GM21528 (cell line): Measurements from ENCODE around the gene MSRB2.

Experiments
- ATAC-seq: cut with Tn5 transposase; IDR thresholded peaks from one replicate; pipeline ENCODE4 v1.9.1; 2021; ENCODE audit warnings: mild to moderate bottlenecking, moderate library complexity; ENCODE audit not compliant: unreplicated experiment, low FRiP score

The MSRB2 gene

DNA sequence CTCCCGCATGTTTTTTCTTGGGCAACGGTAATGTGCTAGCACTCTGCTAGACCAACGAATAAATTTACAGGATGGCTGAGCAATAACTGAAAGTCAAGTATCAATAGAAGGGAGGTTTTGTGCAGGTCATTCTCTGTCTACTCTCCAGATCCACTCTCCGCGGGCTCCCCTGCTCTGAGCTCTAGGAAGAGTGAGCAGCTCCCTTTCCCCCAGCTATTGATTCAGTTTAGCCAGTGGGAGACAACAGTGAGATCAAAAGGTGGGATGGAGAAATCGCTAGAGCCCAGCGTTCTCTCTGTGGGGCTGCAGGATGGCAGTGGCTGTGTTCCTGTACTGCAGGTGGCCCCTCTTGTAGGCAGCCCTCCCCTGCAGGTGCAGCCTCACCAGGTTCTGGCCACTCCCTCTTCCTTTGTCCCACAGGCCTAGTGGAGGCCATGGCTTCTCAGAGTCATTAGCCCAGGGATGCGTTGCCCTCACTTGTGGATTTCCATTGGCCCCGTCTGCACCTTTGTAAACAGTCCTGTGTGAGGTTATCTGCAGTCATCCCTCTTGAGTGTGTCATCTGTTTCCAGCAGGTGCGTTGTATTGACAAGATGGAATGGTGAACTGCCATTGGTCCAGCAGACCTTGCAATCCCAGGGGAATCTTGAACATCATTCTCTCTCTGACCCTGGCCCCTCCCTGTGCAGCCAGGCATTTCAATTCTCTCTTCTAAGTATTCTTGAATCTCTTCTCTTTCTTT is 11.1 kb downstream of the MSRB2 start:
- ATAC-seq = no peak

- no peak for ATAC-seq
These were observed 15.5 kb downstream of the MSRB2 start for GRCh38 chr10:23110722-23111516.

- ATAC-seq = no peak
These were observed 16.3 kb downstream of the MSRB2 start for GRCh38 chr10:23111517-23112286.

DNA sequence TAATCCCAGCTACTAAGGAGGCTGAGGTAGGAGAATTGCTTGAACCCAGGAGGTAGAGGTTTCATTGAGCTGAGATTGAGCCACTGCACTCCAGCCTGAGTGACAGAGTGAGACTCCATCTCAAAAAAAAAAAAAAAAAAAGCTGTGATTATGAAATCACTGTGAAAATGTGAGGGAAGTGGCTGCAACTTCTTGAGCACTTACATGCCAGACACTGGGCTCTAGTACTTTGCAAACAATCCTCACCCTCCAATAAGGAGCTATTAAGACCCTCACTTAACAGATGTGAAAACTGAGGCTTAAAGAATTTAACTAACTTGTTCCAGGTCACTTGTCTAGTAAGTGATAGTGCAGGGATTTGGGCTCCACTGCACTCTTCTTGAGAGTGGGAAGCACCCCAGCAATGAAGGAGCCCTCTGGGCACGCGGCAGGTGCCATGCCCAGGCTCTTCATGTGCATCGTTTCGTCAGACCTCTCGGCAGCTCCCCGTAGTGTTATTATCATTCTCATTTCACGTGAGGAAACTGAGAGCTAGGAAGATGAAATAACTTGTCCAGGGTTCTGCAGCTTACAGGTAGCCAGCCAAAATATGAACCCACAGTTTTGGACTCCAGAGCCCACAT is 19.0 kb downstream of the MSRB2 start:
- no peak for ATAC-seq

GRCh38 chr10:23116486-23117205 is 21.3 kb downstream of the MSRB2 start:
- ATAC-seq = no peak

GRCh38 chr10:23120001-23120934 is 24.9 kb downstream of the MSRB2 start:
- ATAC-seq = no peak

DNA sequence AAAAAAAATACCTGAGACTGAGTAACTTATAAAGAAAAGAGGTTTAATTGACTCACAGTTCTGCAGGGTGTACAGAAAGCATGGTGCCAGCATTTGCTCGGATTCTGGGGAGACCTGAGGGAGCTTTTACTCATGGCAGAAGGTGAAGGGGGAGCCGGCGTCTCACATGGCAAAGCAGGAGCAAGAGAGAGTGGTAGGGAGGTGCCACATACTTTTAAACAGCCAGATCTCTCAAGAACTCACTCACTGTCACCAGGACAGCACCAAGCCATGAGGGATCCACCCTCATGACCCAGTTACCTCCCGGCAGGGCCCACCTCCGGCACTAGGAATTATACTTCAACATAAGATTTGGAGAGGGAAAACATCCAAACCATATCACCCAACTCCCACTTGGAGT is 25.8 kb downstream of the MSRB2 start:
- ATAC-seq = no peak

DNA sequence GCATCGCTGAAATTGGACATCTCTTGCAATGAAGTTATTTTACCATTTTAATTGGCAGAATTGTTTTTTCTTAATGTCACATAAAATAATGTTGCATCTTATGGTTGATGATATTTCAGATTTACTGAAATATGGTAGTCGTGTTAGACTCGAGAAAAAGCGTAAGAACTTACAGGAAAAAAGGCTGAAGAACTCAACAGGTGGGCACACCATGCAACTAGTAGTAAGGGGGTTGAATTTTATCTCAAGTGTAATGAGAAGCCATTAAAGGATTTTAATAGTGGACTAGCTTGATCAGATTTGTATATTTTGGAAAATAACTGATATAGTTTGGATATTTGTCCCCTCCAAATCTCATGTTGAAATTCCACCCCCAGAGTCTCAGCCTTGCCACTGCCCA is 41.1 kb downstream of the MSRB2 start:
- no peak for ATAC-seq

DNA sequence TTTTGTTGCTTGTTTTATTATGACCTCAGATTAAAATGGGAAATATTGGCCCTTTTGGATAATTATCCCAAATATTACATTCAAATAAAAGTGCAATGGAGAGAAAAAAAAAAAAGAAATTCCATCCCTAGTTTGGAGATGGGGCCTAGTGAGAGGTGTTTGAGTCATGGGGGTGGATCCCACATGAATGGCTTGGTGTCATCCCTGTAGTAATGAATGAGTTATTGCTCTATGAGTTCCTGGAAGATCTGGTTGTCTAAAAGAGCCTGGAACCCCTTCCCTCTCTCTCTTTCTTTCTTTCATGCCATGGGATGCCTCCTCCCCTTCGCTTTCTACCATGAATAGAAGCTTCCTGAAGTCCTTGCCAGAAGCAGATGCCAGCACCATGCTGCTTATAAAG is 44.3 kb downstream of the MSRB2 start:
- no peak for ATAC-seq

- no peak for ATAC-seq
These were observed 46.6 kb downstream of the MSRB2 start for GRCh38 chr10:23141995-23142394.

DNA sequence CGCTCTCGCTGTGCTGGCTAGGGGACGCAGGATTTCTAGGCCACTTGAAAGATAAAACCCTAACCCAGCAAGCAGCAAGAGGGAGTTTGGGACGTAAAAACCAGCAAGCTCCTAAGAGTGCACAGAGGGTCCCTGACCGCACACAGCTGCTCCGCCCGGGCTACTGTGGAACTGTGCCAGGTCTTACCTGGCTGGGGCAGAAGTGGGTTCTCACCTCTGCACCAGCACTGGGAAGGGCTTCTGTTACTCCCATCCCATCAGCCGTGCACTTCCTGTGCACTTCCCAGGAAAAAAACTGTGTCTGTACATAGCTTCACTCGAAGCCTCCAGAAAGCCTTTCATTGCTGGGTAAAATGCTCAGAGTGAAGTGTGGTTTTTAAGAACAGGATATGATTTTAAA is 50.9 kb downstream of the MSRB2 start:
- ATAC-seq = no peak

- ATAC-seq = no peak
These were observed 51.7 kb downstream of the MSRB2 start for GRCh38 chr10:23147035-23147434.

GRCh38 chr10:23148214-23148613 is 52.8 kb downstream of the MSRB2 start:
- ATAC-seq = no peak

DNA sequence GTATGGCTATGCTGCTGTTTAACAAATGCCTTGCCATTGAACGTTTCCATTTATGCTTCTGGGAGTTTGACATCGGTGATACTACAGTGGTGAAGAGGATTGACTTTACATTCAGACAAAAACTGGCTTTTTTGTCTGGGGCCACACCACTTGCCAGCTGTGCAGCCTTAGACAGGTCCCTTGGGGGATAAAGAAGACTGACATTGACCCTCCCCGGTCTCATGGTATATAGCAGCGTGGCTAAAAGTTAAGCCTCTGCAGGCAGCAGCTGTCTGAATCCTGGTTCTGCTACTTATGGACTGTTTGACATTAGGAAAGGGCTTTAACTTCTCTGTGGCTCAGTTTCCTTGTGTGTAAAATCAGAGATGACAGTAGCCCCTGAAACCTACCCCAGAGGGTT is 54.7 kb downstream of the MSRB2 start:
- no peak for ATAC-seq

- no peak for ATAC-seq
These were observed 55.2 kb downstream of the MSRB2 start for GRCh38 chr10:23150610-23151009.

DNA sequence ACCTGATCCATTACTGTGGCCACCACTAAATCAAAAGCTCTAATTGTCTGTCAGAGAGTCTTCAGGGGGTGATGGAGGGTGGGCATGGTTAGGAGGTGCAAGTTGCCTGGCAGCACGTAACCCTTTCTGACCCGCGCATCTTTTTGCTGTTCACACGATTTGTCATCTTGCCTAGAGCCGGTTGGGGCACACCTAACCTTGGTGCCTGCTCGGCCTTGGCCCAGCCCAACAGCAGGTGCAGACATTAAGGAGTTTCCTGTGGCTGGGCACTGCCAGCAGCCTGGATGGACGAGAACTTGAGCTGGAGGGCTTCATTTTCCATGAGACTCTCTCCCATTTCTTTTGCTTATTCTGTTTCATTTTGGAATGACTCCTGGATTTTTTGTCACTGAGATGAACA is 55.7 kb downstream of the MSRB2 start:
- no peak for ATAC-seq

- no peak for ATAC-seq
These were observed 59.8 kb downstream of the MSRB2 start for GRCh38 chr10:23155169-23155568.

DNA sequence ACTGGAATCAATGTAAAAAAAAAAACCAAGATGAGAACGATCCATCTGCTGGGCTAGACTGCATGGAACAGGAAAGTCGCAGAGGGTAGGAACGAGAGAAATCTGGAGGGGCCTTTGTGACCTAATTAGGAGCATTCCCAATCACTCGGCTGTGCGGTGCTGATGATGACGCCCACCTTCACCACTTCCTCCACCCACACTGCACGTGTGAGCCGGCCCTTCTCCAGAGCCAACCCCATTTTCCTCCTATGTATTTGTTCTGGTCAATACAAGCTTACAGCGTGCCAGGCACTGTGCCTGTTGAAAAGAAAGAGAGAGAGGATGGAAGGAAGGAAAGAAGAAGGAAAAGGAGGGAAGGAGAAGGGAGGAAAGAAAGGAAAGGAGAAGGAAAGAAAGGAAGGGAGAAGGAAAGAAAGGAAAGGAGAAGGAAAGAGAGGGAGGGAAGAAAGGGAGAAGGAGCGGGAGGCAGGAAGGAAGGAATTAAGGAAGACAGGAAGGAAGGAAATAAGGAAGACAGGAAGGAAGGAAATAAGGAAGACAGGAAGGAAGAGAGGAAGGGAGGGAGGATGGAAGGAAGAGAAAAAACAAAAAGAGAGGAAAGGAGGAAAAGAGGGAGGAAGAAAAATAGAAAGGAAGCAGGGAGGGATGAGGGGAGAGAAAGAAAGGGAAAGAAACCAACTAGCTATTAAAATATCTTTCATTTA is 61.2 kb downstream of the MSRB2 start:
- ATAC-seq = no peak
